HG02884 (cell line): Measurements from ENCODE around the gene ACVR2B.
"Not testable (repeated sequence)": the region's sequence is repeated elsewhere in the genome, so short reads cannot be mapped to it uniquely, and the experiment has no call there.

ENCODE experiments used
- ATAC-seq: cut with Tn5 transposase; IDR thresholded peaks from one replicate; pipeline ENCODE4 v1.9.1; 2021; ENCODE audit warnings: mild to moderate bottlenecking, moderate library complexity; ENCODE audit not compliant: unreplicated experiment

Gene ACVR2B

GRCh38 chr3:38453075-38453912, at the start of gene ACVR2B:
TSS of gene ACVR2B (plus strand) at chr3:38453890. CDS start at chr3:38454323, 433 bp downstream.
- ATAC-seq, result peak; percentile 37

GRCh38 chr3:38404286-38404685, 49.4 kb upstream of the ACVR2B start:
- ATAC-seq, result no peak

- ATAC-seq, result no peak
These were observed 42.1 kb upstream of the ACVR2B start for GRCh38 chr3:38411591-38411990.

- not testable (repeated sequence) for ATAC-seq
These were observed 32.9 kb upstream of the ACVR2B start for GRCh38 chr3:38420758-38421157.

GRCh38 chr3:38421679-38422336, 31.9 kb upstream of the ACVR2B start:
- ATAC-seq, result no peak

GRCh38 chr3:38426798-38427426, 26.8 kb upstream of the ACVR2B start:
- not testable (repeated sequence) for ATAC-seq

GRCh38 chr3:38432871-38433658, 20.6 kb upstream of the ACVR2B start:
- ATAC-seq, result not testable (repeated sequence)

DNA sequence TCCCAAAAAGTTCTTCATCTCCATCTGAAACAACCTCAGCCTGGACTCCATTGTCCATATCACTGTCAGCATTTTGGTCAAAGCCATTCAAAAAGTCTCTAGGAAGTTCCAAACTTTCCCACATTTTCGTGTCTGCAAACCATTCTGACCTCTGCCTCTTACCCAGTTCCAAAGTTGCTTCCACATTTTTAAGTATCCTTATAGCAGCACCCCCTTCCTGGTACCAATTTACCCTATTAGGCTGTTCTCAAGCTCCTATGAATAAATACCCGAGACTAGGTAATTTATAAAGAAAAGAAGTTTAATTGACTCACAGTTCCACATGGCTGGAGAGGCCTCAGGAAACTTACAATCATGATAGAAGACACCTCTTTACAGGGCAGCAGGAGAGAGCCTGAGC, 20.0 kb upstream of the ACVR2B start:
- ATAC-seq, result not testable (repeated sequence)

DNA sequence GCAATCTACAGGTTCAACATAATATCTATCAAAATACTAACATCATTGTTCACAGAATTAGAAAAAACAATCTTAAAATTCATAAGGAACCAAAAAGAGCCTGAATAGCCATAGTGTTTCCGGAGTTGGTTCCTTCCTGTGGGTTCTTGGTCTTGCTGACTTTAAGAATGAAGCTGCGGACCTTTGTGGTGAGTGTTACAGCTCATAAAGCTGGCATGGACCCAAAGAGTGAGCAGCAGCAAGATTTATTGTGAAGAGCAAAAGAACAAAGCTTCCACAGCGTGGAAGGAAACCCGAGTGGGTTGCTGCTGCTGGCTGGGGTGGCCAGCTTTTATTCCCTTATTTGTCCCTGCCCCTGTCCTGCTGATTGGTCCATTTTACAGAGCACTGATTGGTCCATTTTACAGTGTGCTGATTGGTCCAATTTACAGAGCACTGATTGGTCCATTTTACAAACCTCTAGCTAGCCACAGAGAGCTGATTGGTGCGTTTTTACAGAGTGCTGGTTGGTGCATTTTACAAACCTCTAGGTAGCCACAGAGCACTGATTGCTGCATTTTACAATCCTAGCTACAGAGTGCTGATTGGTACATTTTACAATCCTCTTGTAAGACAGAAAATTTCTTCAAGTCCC, 15.1 kb upstream of the ACVR2B start:
- not testable (repeated sequence) for ATAC-seq

DNA sequence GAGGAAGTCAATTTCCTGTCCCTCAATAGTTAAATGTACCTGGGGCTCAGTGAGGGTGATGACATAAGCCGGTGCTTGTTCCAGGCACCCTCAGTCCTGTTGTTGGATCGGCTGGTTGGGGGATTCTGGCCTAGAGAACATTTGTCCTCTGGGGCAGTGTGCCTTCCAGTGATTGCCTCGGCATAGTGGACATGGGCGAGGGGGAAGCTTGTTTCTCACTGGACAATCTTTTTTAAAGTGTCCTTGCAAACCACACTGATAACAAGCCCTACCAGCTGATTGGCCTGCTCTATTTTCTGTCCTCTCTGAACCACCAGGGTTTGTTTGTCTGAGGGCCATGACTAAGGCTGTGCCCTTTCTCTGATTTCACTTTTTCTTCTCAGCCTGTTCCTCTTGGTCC, 10.5 kb upstream of the ACVR2B start:
- ATAC-seq, result not testable (repeated sequence)

GRCh38 chr3:38446085-38446686, 7.5 kb upstream of the ACVR2B start:
- no peak for ATAC-seq

DNA sequence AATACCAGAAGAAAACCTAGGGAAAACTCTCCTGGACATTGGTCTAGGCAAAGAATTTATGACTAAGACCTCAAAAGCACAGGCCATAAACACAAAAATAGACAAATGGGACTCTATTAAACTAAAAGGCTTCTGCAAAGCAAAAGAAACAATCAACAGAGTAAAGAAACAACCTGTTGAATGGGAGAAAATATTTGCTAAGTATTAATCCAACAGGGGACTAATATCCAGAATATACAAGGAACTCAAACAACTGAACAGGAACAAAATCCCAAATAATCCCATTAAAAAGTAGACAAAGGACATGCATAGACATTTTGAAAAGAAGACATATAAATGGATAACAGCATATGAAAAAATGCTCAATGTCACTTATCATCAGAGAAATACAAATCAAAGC, 6.9 kb upstream of the ACVR2B start:
- ATAC-seq, result no peak

- no peak for ATAC-seq
These were observed 2.8 kb upstream of the ACVR2B start for GRCh38 chr3:38450853-38451252.

DNA sequence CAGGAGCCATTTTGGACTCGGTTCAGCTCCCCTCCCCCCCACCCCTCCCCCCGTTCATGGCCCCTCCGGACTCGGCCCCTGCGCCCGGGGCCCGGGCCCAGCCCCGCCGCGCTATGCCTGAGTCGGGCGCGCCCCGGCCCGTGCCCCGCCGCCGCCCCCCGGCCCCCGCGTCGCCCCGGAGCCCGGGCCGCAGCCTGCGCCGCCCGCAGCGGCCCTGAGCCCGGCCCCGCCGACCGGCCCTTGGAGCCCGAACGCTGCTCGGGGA, 155 bp downstream of the ACVR2B start:
- no peak for ATAC-seq

GRCh38 chr3:38454178-38454883, 641 bp downstream of the ACVR2B start:
- ATAC-seq, result peak; percentile 33

DNA sequence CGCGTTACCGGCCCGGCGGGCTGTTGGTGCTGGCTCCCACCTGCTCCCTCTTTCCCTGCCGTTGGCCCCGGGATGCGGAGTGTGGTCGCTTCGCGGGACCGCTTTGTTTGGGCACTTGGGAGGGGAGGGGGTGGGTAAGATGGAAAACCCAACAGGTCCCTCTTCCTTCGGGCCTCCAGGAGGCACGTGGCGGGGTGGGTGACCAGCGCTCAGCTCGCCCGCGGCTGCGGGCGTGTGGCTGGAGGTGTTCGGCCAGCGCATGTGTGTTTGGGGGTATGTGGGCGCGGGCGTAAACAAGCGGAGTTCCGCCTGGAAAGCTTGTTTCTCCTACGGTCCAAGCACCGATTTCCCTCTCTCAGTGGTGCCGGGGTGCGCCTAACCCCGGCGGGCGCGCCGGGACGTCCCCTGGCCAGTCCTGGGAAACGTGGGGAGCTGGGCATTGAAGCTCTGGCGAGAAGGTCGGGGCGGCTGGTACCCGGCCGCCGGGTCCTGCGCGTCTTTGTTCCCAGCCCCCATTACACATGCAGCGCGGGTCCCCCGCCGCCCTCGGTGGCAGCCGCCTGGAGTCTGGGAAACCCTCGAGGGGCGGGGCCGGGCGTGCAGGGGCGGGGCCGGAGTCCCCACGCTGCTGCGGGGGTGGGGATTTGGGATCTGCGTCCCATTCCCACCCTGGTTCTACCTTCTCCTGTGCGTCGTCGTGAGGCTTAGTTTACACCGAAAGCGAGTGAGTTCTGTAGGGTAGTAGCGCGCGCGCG, 1.4 kb downstream of the ACVR2B start:
- ATAC-seq, result no peak

GRCh38 chr3:38455639-38456430, 2.1 kb downstream of the ACVR2B start:
- ATAC-seq, result no peak
